Lung (tissue), 12 donors: ENCODE measurements around the gene PERP. TPM values are rescaled to one million over a fixed set of nuclear protein-coding genes. Genes with fewer than 3 reads are reported as not detected.

ENCODE experiments used
- ATAC-seq: fragments of 200-7000 bp; cut with Tn5 transposase; one replicate; pipeline ENCODE4 v1.9.1; 2020; ENCODE audit warnings: moderate number of reproducible peaks; ENCODE audit not compliant: insufficient read depth, low FRiP score
- DNase-seq, 3 donors: peaks; one replicate each; pipeline ENCODE4 v3.0.0-alpha.2; 2013 to 2017
- H3K27ac ChIP-seq, 2 donors: one replicate each; pipeline ENCODE4 v1.5.1; 2013; ENCODE audit warnings: mild to moderate bottlenecking in 2 of 2, moderate library complexity in 2 of 2, control low read depth in 1 of 2, inconsistent platforms in 1 of 2, low read depth in 1 of 2, low read length in 1 of 2
- H3K27me3 ChIP-seq, 3 donors: one replicate each; pipeline ENCODE4 v1.5.1; 2013; ENCODE audit warnings: low read length in 2 of 3; ENCODE audit not compliant: control insufficient read depth in 3 of 3, insufficient read depth in 3 of 3
- H3K36me3 ChIP-seq, 4 donors: one replicate each; pipeline ENCODE4 v1.5.1; 2013; ENCODE audit warnings: low read length in 4 of 4, mild to moderate bottlenecking in 1 of 4, moderate library complexity in 1 of 4; ENCODE audit not compliant: control insufficient read depth in 4 of 4, insufficient read depth in 4 of 4
- H3K4me1 ChIP-seq, 5 donors: one replicate each; pipeline ENCODE4 v1.5.1; 2013; ENCODE audit warnings: low read length in 5 of 5, mild to moderate bottlenecking in 2 of 5, moderate library complexity in 1 of 5; ENCODE audit not compliant: control insufficient read depth in 5 of 5, insufficient read depth in 5 of 5
- H3K4me3 ChIP-seq: one replicate; pipeline ENCODE4 v1.5.1; 2013; ENCODE audit warnings: mild to moderate bottlenecking, control low read depth, moderate library complexity
- H3K9ac ChIP-seq, 2 donors: one replicate each; pipeline ENCODE4 v1.5.1; 2013; ENCODE audit warnings: low read length in 2 of 2, control low read depth in 1 of 2; ENCODE audit not compliant: insufficient read depth in 1 of 2
- H3K9me3 ChIP-seq, 4 donors: one replicate each; pipeline ENCODE4 v1.5.1; 2013; ENCODE audit warnings: low read length in 3 of 4, mild to moderate bottlenecking in 1 of 4, moderate library complexity in 1 of 4; ENCODE audit not compliant: control insufficient read depth in 4 of 4, insufficient read depth in 3 of 4
- WGBS, 2 donors: extraction: QIAGEN DNeasy Blood & Tissue Kit; methylation state at CpG; one replicate each; pipeline ENCODE4 v1.1.7; 2013; 5-methylcytosine and 5-hydroxymethylcytosine counted together
- polyA plus RNA-seq, 2 donors: library from polyadenylated mRNA; stranded (reverse); fragments of 200-250 nt; gene quantifications; one replicate each; pipeline ENCODE4 v1.2.1, GENCODE V29; 2013
- total RNA-seq, 2 donors: library from RNA; depleted of rRNA in 1 of 2; stranded (reverse); fragments of >200 nt in 1 of 2; gene quantifications; one replicate each; pipeline ENCODE4 v1.2.1, GENCODE V29; 2014 to 2021
- TF ChIP-seq, protein P1 (sequence below): IDR thresholded peaks from 2 replicates; pipeline ENCODE4 v1.5.1; 2012; ENCODE audit warnings: mild to moderate bottlenecking; ENCODE audit errors: control extremely low read depth, extremely low read depth
- donor health status: control.
- donor health status: control.
- donor health status: Bipolar disorder and iron deficiency.
- donor health status: healthy.
- donor health status: DM: yes; HTN: yes; CAD: no.

The PERP gene
- total and polyA plus RNA-seq, 4 donors: 22.4 to 32.6 (median 27.5) TPM

DNA sequence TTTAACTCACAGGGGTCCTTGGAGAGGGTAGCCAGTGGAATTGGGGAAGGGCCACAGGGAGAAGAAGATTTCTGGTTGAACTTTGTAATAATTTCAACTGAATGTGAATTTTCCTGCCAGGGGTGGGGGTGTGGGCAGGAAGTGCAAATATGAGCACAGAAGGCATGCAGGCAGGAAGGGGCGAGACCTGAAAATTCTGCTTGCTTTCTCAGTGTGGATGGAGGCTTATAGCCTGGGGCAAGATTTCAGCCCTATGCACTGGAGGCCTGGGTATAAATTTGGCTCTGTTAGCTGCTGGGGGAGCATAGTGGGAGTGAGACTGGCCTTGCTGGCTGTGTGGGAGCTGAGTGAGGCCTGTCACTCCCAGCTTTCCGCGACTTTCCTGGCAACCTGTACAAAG is 54.4 kb downstream of the PERP start:
- no peaks in the 10 kb centered on the region for H3K36me3 ChIP-seq
- no peak overlapping the region for H3K4me3 ChIP-seq
- no peaks in the 10 kb centered on the region for H3K27me3 ChIP-seq
- TF ChIP-seq, protein P1, sequence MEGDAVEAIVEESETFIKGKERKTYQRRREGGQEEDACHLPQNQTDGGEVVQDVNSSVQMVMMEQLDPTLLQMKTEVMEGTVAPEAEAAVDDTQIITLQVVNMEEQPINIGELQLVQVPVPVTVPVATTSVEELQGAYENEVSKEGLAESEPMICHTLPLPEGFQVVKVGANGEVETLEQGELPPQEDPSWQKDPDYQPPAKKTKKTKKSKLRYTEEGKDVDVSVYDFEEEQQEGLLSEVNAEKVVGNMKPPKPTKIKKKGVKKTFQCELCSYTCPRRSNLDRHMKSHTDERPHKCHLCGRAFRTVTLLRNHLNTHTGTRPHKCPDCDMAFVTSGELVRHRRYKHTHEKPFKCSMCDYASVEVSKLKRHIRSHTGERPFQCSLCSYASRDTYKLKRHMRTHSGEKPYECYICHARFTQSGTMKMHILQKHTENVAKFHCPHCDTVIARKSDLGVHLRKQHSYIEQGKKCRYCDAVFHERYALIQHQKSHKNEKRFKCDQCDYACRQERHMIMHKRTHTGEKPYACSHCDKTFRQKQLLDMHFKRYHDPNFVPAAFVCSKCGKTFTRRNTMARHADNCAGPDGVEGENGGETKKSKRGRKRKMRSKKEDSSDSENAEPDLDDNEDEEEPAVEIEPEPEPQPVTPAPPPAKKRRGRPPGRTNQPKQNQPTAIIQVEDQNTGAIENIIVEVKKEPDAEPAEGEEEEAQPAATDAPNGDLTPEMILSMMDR: no peak
- DNase-seq (no peak), ATAC-seq (no peak)
- H3K9me3 ChIP-seq: peaks cover 0 to 3% (median 1%) of the 10 kb centered on the region in 4 donors
- H3K27ac ChIP-seq: no peak overlapping the region
- no peak overlapping the region for H3K9ac ChIP-seq
- peaks cover 0 to 1% (median 0%) of the 10 kb centered on the region in 5 donors for H3K4me1 ChIP-seq
- 95 to 98% methylated on average over 3 of the region's 3 CpGs for WGBS, 2 donors

DNA sequence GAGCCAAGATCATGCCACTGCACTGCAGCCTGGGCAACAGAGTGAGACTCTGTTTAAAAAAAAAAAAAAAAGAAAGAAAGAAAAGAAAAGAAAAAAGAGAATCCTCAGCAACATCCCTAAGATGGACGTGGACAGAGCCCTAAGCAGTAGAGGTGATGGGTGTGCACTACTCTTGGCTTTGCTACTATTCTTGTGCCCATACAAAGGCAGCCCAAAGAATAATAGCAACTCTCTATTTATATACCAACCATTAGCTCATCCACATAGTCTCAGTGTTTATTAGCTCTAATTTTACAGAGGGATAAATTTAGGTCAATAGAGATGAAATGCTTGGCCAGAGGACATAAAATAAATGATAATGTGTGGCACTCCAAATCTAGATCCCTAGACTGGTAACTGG is 62.2 kb downstream of the PERP start:
- no peak overlapping the region for H3K9ac ChIP-seq
- no peak overlapping the region for H3K27ac ChIP-seq
- 60 to 71% methylated on average over 1 of the region's 1 CpG for WGBS, 2 donors
- H3K4me1 ChIP-seq: no peaks in the 10 kb centered on the region
- no peaks in the 10 kb centered on the region for H3K27me3 ChIP-seq
- ATAC-seq (no peak), DNase-seq (no peak)
- no peak overlapping the region for H3K4me3 ChIP-seq
- TF ChIP-seq, protein P1: no peak
- no peaks in the 10 kb centered on the region for H3K36me3 ChIP-seq
- H3K9me3 ChIP-seq: peaks cover 0 to 4% (median 0%) of the 10 kb centered on the region in 4 donors

DNA sequence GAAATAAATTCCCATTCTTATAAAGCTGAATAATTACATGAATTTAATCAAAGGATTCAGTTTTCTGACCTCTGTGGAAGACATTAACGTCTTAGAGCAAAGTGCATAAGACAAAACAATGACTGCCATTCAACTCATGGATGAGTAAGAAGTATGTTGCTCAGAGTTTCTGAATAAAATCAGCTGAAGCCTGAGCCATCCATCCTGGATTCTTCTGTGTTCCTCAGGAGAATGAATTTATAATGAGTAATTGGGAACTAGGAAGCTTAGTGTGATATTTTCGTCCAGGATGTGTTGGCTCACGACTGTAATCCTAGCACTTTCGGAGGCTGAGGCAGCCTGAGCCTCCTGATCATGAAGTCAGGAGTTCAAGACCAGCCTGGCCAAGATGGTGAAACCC is 62.8 kb downstream of the PERP start:
- ATAC-seq: no peak
- TF ChIP-seq, protein P1: no peak

More for the DNA sequence above, 62.8 kb downstream of the PERP start:
- no peak overlapping the region for H3K27ac ChIP-seq
- no peaks in the 10 kb centered on the region for H3K27me3 ChIP-seq
- H3K4me3 ChIP-seq: no peak overlapping the region
- no peak overlapping the region for H3K9ac ChIP-seq
- no peak for DNase-seq
- peaks cover 0 to 4% (median 0%) of the 10 kb centered on the region in 4 donors for H3K9me3 ChIP-seq
- no peaks in the 10 kb centered on the region for H3K36me3 ChIP-seq
- WGBS, 2 donors: 88 to 93% methylated on average over 4 of the region's 4 CpGs
- no peaks in the 10 kb centered on the region for H3K4me1 ChIP-seq

Other genes with a start within 250 kb of the PERP start
- gene TNFAIP3, start 240.2 kb downstream of the PERP start, total RNA-seq: 10 to 100 TPM; 79.8 to 95.1 TPM
- 100 to 1,000 TPM in 1 of 2 donors, 10 to 100 TPM in 1; 13.4 to 396 TPM for gene TNFAIP3, start 240.2 kb downstream of the PERP start, polyA plus RNA-seq
- 10 to 100 TPM; 20.5 to 28.1 TPM for gene ARFGEF3, start 54.5 kb upstream of the PERP start, total RNA-seq
- gene ARFGEF3, start 54.5 kb upstream of the PERP start, polyA plus RNA-seq: 1 to 10 TPM; 4.7 to 7.6 TPM
- gene PBOV1, start 111.1 kb upstream of the PERP start, total RNA-seq: not detected
- gene PBOV1, start 111.1 kb upstream of the PERP start, polyA plus RNA-seq: under 1 TPM in 1 of 2 donors, not detected in 1; 0.04 TPM